Prostate gland (tissue), 2 donors: ENCODE data around the gene TRIP6.

ENCODE experiments used
- POLR2A ChIP-seq: fragments of 450-650 bp; IDR thresholded peaks from one replicate; pipeline ENCODE4 v1.6.1; 2016; ENCODE audit warnings: antibody characterized with exemption, mild to moderate bottlenecking
- POLR2AphosphoS5 ChIP-seq: sonication (generic); formaldehyde crosslinking; IDR thresholded peaks from one replicate; pipeline ENCODE4 v1.6.1; 2017; ENCODE audit warnings: antibody characterized with exemption
- TF ChIP-seq, protein P1 (sequence below), 4 experiments: fragments of 200-600 bp in 2 of 4; fragments of 450-650 bp in 2 of 4; sonication (generic) in 2 of 4; IDR thresholded peaks; 1 replicate in 3 of 4; 2 replicates in 1 of 4; pipeline ENCODE4 v1.5.1; 2016 to 2019; ENCODE audit warnings: antibody characterized with exemption in 4 of 4, mild to moderate bottlenecking in 2 of 4, moderate library complexity in 2 of 4

- TF ChIP-seq, protein P1, sequence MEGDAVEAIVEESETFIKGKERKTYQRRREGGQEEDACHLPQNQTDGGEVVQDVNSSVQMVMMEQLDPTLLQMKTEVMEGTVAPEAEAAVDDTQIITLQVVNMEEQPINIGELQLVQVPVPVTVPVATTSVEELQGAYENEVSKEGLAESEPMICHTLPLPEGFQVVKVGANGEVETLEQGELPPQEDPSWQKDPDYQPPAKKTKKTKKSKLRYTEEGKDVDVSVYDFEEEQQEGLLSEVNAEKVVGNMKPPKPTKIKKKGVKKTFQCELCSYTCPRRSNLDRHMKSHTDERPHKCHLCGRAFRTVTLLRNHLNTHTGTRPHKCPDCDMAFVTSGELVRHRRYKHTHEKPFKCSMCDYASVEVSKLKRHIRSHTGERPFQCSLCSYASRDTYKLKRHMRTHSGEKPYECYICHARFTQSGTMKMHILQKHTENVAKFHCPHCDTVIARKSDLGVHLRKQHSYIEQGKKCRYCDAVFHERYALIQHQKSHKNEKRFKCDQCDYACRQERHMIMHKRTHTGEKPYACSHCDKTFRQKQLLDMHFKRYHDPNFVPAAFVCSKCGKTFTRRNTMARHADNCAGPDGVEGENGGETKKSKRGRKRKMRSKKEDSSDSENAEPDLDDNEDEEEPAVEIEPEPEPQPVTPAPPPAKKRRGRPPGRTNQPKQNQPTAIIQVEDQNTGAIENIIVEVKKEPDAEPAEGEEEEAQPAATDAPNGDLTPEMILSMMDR (IDR thresholded peaks at IDR 0.05), result no peak
- TF ChIP-seq POLR2A, result peak; percentile 64
- TF ChIP-seq POLR2AphosphoS5, result peak; percentile 86
Measured at GRCh38 chr7:100867040-100867775, at the start of gene TRIP6.
